Measurements from ENCODE around the gene TAGLN3.

GRCh38 chr3:112017091-112017490 lies 18.4 kb downstream of the TAGLN3 start:
- TF ChIP-seq POLR2AphosphoS5 (IDR thresholded peaks at IDR 0.05; ENCODE audit: low read depth, low read length) (no peak), SIN3A (IDR thresholded peaks at IDR 0.05; ENCODE audit: borderline replicate concordance, insufficient read depth, low read depth, low read length) (no peak)
